GM10248 (cell line): ENCODE results near the gene NHLH1.
A peak's percentile ranks its signal among the peaks of the same experiment; 100 is the strongest.

Source experiments
- CTCF ChIA-PET: fragments of 300-600 bp; sonication (Branson Sonifier 250); formaldehyde crosslinking; extraction: SDS; loops from one replicate; lab custom pipeline; 2021; ENCODE audit warnings: antibody characterized with exemption; lab: Yijun Ruan, JAX
- POLR2A ChIA-PET: fragments of 350-650 bp; sonication (Branson Sonifier 250); formaldehyde crosslinking; extraction: SDS; loops from one replicate; lab custom pipeline; 2020; ENCODE audit warnings: antibody characterized with exemption; lab: Yijun Ruan, JAX
- DNase-seq: peaks from one replicate; pipeline ENCODE4 v3.0.0; 2012; ENCODE audit errors: extremely low spot score
- CTCF ChIP-seq: IDR thresholded peaks from 2 replicates; pipeline ENCODE4 v1.5.1; 2012; ENCODE audit warnings: mild to moderate bottlenecking, low read depth; ENCODE audit errors: extremely low read depth, missing control alignments, control extremely low read depth

Gene NHLH1

GRCh38 chr1:160332516-160332915 is 34.4 kb upstream of the NHLH1 start:
- no peak for DNase-seq
- ChIA-PET POLR2A (no interaction called here), CTCF (interaction anchor here (2.0 to 3.3 kb wide), 5 partner anchors 10 to 139 kb away, joined by 4 to 28 read pairs (median 6); no protein-coding TSS in a partner anchor)
- no peak for TF ChIP-seq CTCF

- CTCF ChIA-PET, result interaction anchor here (1.4 to 5.3 kb wide), 3 partner anchors 10 to 47 kb away, joined by 4 to 38 read pairs (median 5); no protein-coding TSS in a partner anchor
- no peak for TF ChIP-seq CTCF
- POLR2A ChIA-PET, result no interaction called here
- DNase-seq, result no peak
Observed at GRCh38 chr1:160338580-160338979, 28.3 kb upstream of the NHLH1 start.

- ChIA-PET POLR2A (no interaction called here), CTCF (interaction anchor here (0.8 to 5.3 kb wide), 6 partner anchors 10 to 149 kb away, joined by 3 to 38 read pairs (median 4); no protein-coding TSS in a partner anchor)
- DNase-seq, result no peak
- no peak for TF ChIP-seq CTCF
Observed at GRCh38 chr1:160340146-160340545, 26.7 kb upstream of the NHLH1 start.

- ChIA-PET POLR2A (no interaction called here), CTCF (no interaction called here)
- no peak for DNase-seq
- no peak for TF ChIP-seq CTCF
Observed at GRCh38 chr1:160340866-160341265, 26.0 kb upstream of the NHLH1 start.

GRCh38 chr1:160342526-160342925 is 24.3 kb upstream of the NHLH1 start:
- CTCF ChIA-PET, result interaction anchor here (0.9 kb wide), 1 partner anchor 149 kb away, joined by 3 read pairs; no protein-coding TSS in a partner anchor
- POLR2A ChIA-PET, result no interaction called here
- no peak for DNase-seq
- TF ChIP-seq CTCF, result no peak

- ChIA-PET CTCF (interaction anchor here (0.9 to 1.8 kb wide), 3 partner anchors 9 to 150 kb away, joined by 3 to 7 read pairs (median 6); no protein-coding TSS in a partner anchor), POLR2A (interaction anchor here (0.5 kb wide), 1 partner anchor 292 kb away, joined by 4 read pairs; no protein-coding TSS in a partner anchor)
- TF ChIP-seq CTCF, result no peak
- peak; percentile 92 for DNase-seq
Observed at GRCh38 chr1:160342953-160343869, 23.7 kb upstream of the NHLH1 start, which contains the start of the genes COPA and NCSTN. TSS of gene COPA (minus strand) at chr1:160343250. CDS start at chr1:160343170, 80 bp downstream. TSS of gene NCSTN (plus strand) at chr1:160343383. CDS start at chr1:160343397, 14 bp downstream.
